Neural cell (in vitro differentiated cells): ENCODE data around the gene PIP4K2A. TPM values are rescaled to one million over a fixed set of nuclear protein-coding genes. Genes with fewer than 3 reads are reported as not detected.

Experiments used
- H2AFZ ChIP-seq: fragments of 200-600, 300-800 bp; sonication (generic), shearing (Covaris generic); 2 replicates; pipeline ENCODE4 v1.6.0; 2014; ENCODE audit warnings: low read depth, mild to moderate bottlenecking, antibody characterized with exemption, low read length, moderate library complexity
- H3F3A ChIP-seq: fragments of 200-600 bp; shearing (Covaris generic); 2 replicates; pipeline ENCODE4 v1.6.1; 2016; ENCODE audit warnings: mild to moderate bottlenecking, moderate library complexity, mixed read lengths, antibody characterized with exemption, low read length; ENCODE audit not compliant: insufficient read depth, poor library complexity, severe bottlenecking
- H3K27ac ChIP-seq: fragments of 200-600, 300-800 bp; sonication (generic), shearing (Covaris generic); 2 replicates; pipeline ENCODE4 v1.5.1; 2014; ENCODE audit warnings: mild to moderate bottlenecking, low read length, moderate library complexity
- H3K27me3 ChIP-seq: fragments of 300-800, 200-600 bp; sonication (generic), shearing (Covaris generic); 2 replicates; pipeline ENCODE4 v1.6.0; 2014; ENCODE audit warnings: mild to moderate bottlenecking, low read depth, low read length, moderate library complexity; ENCODE audit not compliant: insufficient read depth
- H3K36me3 ChIP-seq: fragments of 300-800, 200-600 bp; sonication (generic), shearing (Covaris generic); 2 replicates; pipeline ENCODE4 v1.5.1; 2014; ENCODE audit warnings: mild to moderate bottlenecking, antibody characterized with exemption, low read length, moderate library complexity; ENCODE audit not compliant: insufficient read depth
- H3K4me2 ChIP-seq: fragments of 300-800, 200-600 bp; sonication (generic), shearing (Covaris generic); 2 replicates; pipeline ENCODE4 v1.6.0; 2014; ENCODE audit warnings: mild to moderate bottlenecking, low read length
- H3K4me3 ChIP-seq: fragments of 300-800, 200-600 bp; sonication (generic), shearing (Covaris generic); 2 replicates; pipeline ENCODE4 v1.5.1; 2014; ENCODE audit warnings: mild to moderate bottlenecking, low read length, moderate library complexity
- H3K79me2 ChIP-seq: fragments of 200-600 bp; shearing (Covaris generic); replicated peaks from 2 replicates; pipeline ENCODE4 v1.6.0; 2014; ENCODE audit warnings: mild to moderate bottlenecking, low read length, moderate library complexity; ENCODE audit not compliant: insufficient read depth
- H3K9ac ChIP-seq: fragments of 300-800, 200-600 bp; sonication (generic), shearing (Covaris generic); 2 replicates; pipeline ENCODE4 v1.6.1; 2016; ENCODE audit warnings: mild to moderate bottlenecking, low read length, mixed read lengths
- H3K9me2 ChIP-seq: fragments of 200-600 bp; shearing (Covaris generic); 2 replicates; pipeline ENCODE4 v1.6.1; 2016; ENCODE audit warnings: mild to moderate bottlenecking, low read length, mixed read lengths; ENCODE audit not compliant: insufficient read depth
- H3K9me3 ChIP-seq: fragments of 200-600, 300-800 bp; sonication (generic), shearing (Covaris generic); 2 replicates; pipeline ENCODE4 v1.6.1; 2016; ENCODE audit warnings: mild to moderate bottlenecking, mixed run types, low read length, moderate library complexity, mixed read lengths
- H4K20me1 ChIP-seq: fragments of 200-600 bp; shearing (Covaris generic); 2 replicates; pipeline ENCODE4 v1.6.1; 2016; ENCODE audit warnings: mild to moderate bottlenecking, mixed run types; ENCODE audit not compliant: insufficient read depth
- EP300 ChIP-seq: fragments of 450-650 bp; conservative IDR thresholded peaks from 2 replicates; pipeline ENCODE4 v1.6.1; 2014; ENCODE audit warnings: antibody characterized with exemption, mild to moderate bottlenecking, moderate library complexity; ENCODE audit not compliant: poor library complexity, severe bottlenecking
- EZH2 ChIP-seq: fragments of 200-600, 300-800 bp; shearing (Covaris generic), sonication (generic); IDR thresholded peaks from 2 replicates; pipeline ENCODE4 v1.6.1; 2014; ENCODE audit warnings: antibody characterized with exemption, low read length, borderline replicate concordance, mild to moderate bottlenecking; ENCODE audit not compliant: insufficient read depth, poor library complexity, severe bottlenecking
- MXI1 ChIP-seq: fragments of 450-650 bp; conservative IDR thresholded peaks from 2 replicates; pipeline ENCODE4 v1.6.1; 2014; ENCODE audit warnings: antibody characterized with exemption, mild to moderate bottlenecking; ENCODE audit not compliant: poor library complexity, severe bottlenecking
- POLR2AphosphoS5 ChIP-seq: IDR thresholded peaks from 2 replicates; pipeline ENCODE4 v1.6.1; 2012
- RAD21 ChIP-seq: fragments of 450-650 bp; conservative IDR thresholded peaks from 2 replicates; pipeline ENCODE4 v1.6.1; 2014; ENCODE audit warnings: antibody characterized with exemption, mild to moderate bottlenecking, moderate library complexity
- SMC3 ChIP-seq: fragments of 450-650 bp; conservative IDR thresholded peaks from 2 replicates; pipeline ENCODE4 v1.6.1; 2014; ENCODE audit warnings: antibody characterized with exemption, mild to moderate bottlenecking, moderate library complexity; ENCODE audit not compliant: poor library complexity
- TAF1 ChIP-seq: IDR thresholded peaks from 2 replicates; pipeline ENCODE4 v1.6.1; 2012; ENCODE audit warnings: low read depth
- polyA plus RNA-seq: library from polyadenylated mRNA; depleted of rRNA; stranded (reverse); fragments of >200 nt; gene quantifications from 2 replicates; pipeline ENCODE4 v1.2.3, GENCODE V29; 2014
- TF ChIP-seq, protein P1 (sequence below): fragments of 450-650 bp; IDR thresholded peaks from 2 replicates; pipeline ENCODE4 v1.5.1; 2014; ENCODE audit warnings: antibody characterized with exemption, mild to moderate bottlenecking, moderate library complexity; ENCODE audit not compliant: poor library complexity, severe bottlenecking
- TF ChIP-seq, protein P2 (sequence below): IDR thresholded peaks from 2 replicates; pipeline ENCODE4 v1.6.1; 2012; ENCODE audit warnings: borderline replicate concordance

The PIP4K2A gene
- polyA plus RNA-seq, 1 donor from 2014 or later, result 12.6 TPM

DNA sequence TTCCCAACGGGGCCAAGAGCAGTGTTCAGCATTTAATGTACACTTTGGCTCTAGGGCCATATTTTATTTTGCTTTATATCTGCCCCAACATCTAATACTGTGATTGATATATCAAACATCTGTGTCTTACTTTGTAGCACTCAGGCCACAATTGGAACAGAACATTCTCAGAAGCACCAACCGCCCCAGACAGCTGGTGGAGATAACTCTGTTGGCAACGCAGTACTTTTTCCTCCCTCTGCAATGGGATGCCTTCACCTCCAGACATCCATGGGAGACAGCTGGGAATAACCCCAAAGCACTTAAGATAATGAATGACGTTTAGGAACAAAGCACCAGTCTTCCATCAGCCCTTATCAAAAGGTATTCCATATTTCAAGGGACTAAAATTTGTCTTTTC lies 57.4 kb downstream of the PIP4K2A start:
- Histone ChIP-seq H3K4me2 (no peak overlapping the region), H3K79me2 (no peaks in the 10 kb centered on the region), H3K27me3 (no peaks in the 10 kb centered on the region), H2AFZ (no peak overlapping the region), H3K36me3 (no peaks in the 10 kb centered on the region), H4K20me1 (no peaks in the 10 kb centered on the region), H3K27ac (no peak overlapping the region), H3K9ac (no peak overlapping the region), H3F3A (no peaks in the 10 kb centered on the region), H3K9me3 (no peaks in the 10 kb centered on the region), H3K9me2 (no peaks in the 10 kb centered on the region), H3K4me3 (no peak overlapping the region)
- TF ChIP-seq TAF1 (no peak), POLR2AphosphoS5 (no peak), SMC3 (no peak), RAD21 (no peak), MXI1 (no peak), EP300 (no peak), EZH2 (no peak)
- TF ChIP-seq, protein P1, sequence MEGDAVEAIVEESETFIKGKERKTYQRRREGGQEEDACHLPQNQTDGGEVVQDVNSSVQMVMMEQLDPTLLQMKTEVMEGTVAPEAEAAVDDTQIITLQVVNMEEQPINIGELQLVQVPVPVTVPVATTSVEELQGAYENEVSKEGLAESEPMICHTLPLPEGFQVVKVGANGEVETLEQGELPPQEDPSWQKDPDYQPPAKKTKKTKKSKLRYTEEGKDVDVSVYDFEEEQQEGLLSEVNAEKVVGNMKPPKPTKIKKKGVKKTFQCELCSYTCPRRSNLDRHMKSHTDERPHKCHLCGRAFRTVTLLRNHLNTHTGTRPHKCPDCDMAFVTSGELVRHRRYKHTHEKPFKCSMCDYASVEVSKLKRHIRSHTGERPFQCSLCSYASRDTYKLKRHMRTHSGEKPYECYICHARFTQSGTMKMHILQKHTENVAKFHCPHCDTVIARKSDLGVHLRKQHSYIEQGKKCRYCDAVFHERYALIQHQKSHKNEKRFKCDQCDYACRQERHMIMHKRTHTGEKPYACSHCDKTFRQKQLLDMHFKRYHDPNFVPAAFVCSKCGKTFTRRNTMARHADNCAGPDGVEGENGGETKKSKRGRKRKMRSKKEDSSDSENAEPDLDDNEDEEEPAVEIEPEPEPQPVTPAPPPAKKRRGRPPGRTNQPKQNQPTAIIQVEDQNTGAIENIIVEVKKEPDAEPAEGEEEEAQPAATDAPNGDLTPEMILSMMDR, result no peak
- TF ChIP-seq, protein P2, sequence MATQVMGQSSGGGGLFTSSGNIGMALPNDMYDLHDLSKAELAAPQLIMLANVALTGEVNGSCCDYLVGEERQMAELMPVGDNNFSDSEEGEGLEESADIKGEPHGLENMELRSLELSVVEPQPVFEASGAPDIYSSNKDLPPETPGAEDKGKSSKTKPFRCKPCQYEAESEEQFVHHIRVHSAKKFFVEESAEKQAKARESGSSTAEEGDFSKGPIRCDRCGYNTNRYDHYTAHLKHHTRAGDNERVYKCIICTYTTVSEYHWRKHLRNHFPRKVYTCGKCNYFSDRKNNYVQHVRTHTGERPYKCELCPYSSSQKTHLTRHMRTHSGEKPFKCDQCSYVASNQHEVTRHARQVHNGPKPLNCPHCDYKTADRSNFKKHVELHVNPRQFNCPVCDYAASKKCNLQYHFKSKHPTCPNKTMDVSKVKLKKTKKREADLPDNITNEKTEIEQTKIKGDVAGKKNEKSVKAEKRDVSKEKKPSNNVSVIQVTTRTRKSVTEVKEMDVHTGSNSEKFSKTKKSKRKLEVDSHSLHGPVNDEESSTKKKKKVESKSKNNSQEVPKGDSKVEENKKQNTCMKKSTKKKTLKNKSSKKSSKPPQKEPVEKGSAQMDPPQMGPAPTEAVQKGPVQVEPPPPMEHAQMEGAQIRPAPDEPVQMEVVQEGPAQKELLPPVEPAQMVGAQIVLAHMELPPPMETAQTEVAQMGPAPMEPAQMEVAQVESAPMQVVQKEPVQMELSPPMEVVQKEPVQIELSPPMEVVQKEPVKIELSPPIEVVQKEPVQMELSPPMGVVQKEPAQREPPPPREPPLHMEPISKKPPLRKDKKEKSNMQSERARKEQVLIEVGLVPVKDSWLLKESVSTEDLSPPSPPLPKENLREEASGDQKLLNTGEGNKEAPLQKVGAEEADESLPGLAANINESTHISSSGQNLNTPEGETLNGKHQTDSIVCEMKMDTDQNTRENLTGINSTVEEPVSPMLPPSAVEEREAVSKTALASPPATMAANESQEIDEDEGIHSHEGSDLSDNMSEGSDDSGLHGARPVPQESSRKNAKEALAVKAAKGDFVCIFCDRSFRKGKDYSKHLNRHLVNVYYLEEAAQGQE, result no peak

DNA sequence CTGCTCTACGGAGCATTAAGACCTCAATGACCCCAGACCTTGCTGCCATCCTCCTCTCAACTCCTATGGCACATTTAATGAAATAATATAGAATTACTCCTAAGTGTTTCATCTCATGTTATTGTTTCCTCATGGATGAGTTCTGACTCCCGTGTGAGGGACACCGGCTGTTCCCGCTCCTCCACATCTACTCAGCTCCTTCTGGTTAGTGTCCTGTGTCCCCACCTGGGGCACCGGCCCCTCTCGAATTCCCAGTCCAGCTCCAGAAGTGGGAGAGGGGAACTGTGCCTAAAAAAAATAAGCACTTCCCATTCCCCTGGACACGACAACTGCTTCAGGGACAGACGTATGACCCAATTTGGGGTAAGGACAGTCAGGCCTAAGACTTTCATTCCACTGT lies 58.3 kb downstream of the PIP4K2A start:
- Histone ChIP-seq H3K27me3 (no peaks in the 10 kb centered on the region), H3K36me3 (no peaks in the 10 kb centered on the region), H3F3A (no peaks in the 10 kb centered on the region), H3K4me2 (no peak overlapping the region), H3K9me2 (no peaks in the 10 kb centered on the region), H3K4me3 (no peak overlapping the region), H4K20me1 (no peaks in the 10 kb centered on the region), H2AFZ (no peak overlapping the region), H3K9ac (no peak overlapping the region), H3K9me3 (no peaks in the 10 kb centered on the region), H3K79me2 (no peaks in the 10 kb centered on the region), H3K27ac (no peak overlapping the region)
- TF ChIP-seq TAF1, result no peak
- no peak for TF ChIP-seq EP300
- no peak for TF ChIP-seq POLR2AphosphoS5
- TF ChIP-seq SMC3, result no peak
- TF ChIP-seq RAD21, result no peak
- TF ChIP-seq, protein P2, result no peak
- TF ChIP-seq, protein P1, result no peak
- TF ChIP-seq EZH2, result no peak
- no peak for TF ChIP-seq MXI1
